T47D (cell line): ENCODE results near the gene FOSL2.
A peak's percentile ranks its signal among the peaks of the same experiment; 100 is the strongest.

Experiments used
- DNase-seq, 2 experiments: peaks; one replicate each; pipeline versions ENCODE4 v3.0.0 to v3.0.0-alpha.2; 2011 to 2012; ENCODE audit warnings: low read depth in 1 of 2, low spot score in 1 of 2
- JUND ChIP-seq: IDR thresholded peaks from 2 replicates; pipeline ENCODE4 v1.6.1; 2012; ENCODE audit warnings: low read depth
- in situ Hi-C: cut with HindIII; loops from 2 replicates; pipeline ENCODE4 v1.10.0; 2016; ENCODE audit warnings: low sequenced_read_pairs, low pct_unique_long_range_greater_than_20kb

The FOSL2 gene

GRCh38 chr2:28430788-28431418 is 38.2 kb downstream of the FOSL2 start:
- TF ChIP-seq JUND, result no peak
- in situ Hi-C loops, result no loop called here
- DNase-seq, result no peak

GRCh38 chr2:28431741-28432140 is 39.1 kb downstream of the FOSL2 start:
- in situ Hi-C loops, result no loop called here
- no peak for TF ChIP-seq JUND

GRCh38 chr2:28432362-28432761 is 39.7 kb downstream of the FOSL2 start:
- TF ChIP-seq JUND, result no peak
- no peak for DNase-seq
- in situ Hi-C loops, result no loop called here

More at GRCh38 chr2:28431741-28432140, 39.1 kb downstream of the FOSL2 start:
- no peak for DNase-seq

- no peak for DNase-seq
- in situ Hi-C loops, result no loop called here
- TF ChIP-seq JUND, result no peak
These were observed 40.6 kb downstream of the FOSL2 start for GRCh38 chr2:28433215-28433614.

GRCh38 chr2:28433935-28434599 is 41.4 kb downstream of the FOSL2 start:
- DNase-seq, result no peak
- in situ Hi-C loops, result no loop called here
- no peak for TF ChIP-seq JUND

GRCh38 chr2:28434600-28434989 is 41.9 kb downstream of the FOSL2 start:
- DNase-seq, result no peak
- in situ Hi-C loops, result no loop called here
- no peak for TF ChIP-seq JUND

- no peak for DNase-seq
- in situ Hi-C loops, result no loop called here
These were observed 42.6 kb downstream of the FOSL2 start for GRCh38 chr2:28435241-28435640.

GRCh38 chr2:28435814-28436351 is 43.2 kb downstream of the FOSL2 start:
- in situ Hi-C loops, result no loop called here
- DNase-seq, result no peak

More at GRCh38 chr2:28435241-28435640, 42.6 kb downstream of the FOSL2 start:
- no peak for TF ChIP-seq JUND

GRCh38 chr2:28436525-28437051 is 43.9 kb downstream of the FOSL2 start:
- no peak for TF ChIP-seq JUND
- DNase-seq, result peak; percentile 65 to 89
- in situ Hi-C loops, result no loop called here

More at GRCh38 chr2:28435814-28436351, 43.2 kb downstream of the FOSL2 start:
- no peak for TF ChIP-seq JUND

- in situ Hi-C loops, result no loop called here
- no peak for TF ChIP-seq JUND
- DNase-seq, result peak; percentile 39 to 54
These were observed 44.6 kb downstream of the FOSL2 start for GRCh38 chr2:28437149-28437835.

- DNase-seq, result no peak
- TF ChIP-seq JUND, result no peak
- in situ Hi-C loops, result no loop called here
These were observed 45.3 kb downstream of the FOSL2 start for GRCh38 chr2:28437918-28438317.

- DNase-seq, result no peak
- no peak for TF ChIP-seq JUND
- in situ Hi-C loops, result no loop called here
These were observed 45.9 kb downstream of the FOSL2 start for GRCh38 chr2:28438532-28439063.
